ENCODE results near the gene TMEM131L.

The TMEM131L gene

DNA sequence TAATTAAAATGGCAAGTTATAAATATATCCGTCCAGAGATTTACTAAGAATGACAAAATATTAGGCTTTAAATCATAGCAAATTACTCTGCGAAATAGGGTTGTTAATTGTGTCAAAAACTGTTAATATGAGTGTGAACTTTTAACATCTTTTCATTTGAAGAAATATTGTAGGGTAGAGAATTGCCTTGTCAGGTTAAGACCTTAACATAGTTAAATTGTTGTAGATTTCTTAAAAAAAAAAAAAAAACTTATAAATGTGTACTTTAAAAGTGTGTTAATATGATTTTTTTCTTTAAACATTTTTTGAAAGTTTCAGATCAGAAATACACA lies 110.2 kb downstream of the TMEM131L start:
- H3K36me3 ChIP-seq, result peaks cover 3 to 7% (median 5%) of the 10 kb centered on the region in 3 donors
- H3K27ac ChIP-seq, result peak overlapping the region in 1 of 2 donors; percentile 16
- no peaks in the 10 kb centered on the region for H3K27me3 ChIP-seq
- H3K9me3 ChIP-seq, result no peaks in the 10 kb centered on the region
- TF ChIP-seq, protein P1, sequence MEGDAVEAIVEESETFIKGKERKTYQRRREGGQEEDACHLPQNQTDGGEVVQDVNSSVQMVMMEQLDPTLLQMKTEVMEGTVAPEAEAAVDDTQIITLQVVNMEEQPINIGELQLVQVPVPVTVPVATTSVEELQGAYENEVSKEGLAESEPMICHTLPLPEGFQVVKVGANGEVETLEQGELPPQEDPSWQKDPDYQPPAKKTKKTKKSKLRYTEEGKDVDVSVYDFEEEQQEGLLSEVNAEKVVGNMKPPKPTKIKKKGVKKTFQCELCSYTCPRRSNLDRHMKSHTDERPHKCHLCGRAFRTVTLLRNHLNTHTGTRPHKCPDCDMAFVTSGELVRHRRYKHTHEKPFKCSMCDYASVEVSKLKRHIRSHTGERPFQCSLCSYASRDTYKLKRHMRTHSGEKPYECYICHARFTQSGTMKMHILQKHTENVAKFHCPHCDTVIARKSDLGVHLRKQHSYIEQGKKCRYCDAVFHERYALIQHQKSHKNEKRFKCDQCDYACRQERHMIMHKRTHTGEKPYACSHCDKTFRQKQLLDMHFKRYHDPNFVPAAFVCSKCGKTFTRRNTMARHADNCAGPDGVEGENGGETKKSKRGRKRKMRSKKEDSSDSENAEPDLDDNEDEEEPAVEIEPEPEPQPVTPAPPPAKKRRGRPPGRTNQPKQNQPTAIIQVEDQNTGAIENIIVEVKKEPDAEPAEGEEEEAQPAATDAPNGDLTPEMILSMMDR (IDR thresholded peaks at IDR 0.05), result no peak
- intact Hi-C loops (cut with DNase I; ENCODE audit: low total_unique reads), result loop anchor here (2.0 to 10.0 kb wide), 3 partner anchors 240 to 434 kb away; no protein-coding TSS in a partner anchor
- no peak overlapping the region for H3K4me3 ChIP-seq
- peaks cover 0 to 52% (median 13%) of the 10 kb centered on the region in 4 donors for H3K4me1 ChIP-seq
- DNase-seq, result no peak

DNA sequence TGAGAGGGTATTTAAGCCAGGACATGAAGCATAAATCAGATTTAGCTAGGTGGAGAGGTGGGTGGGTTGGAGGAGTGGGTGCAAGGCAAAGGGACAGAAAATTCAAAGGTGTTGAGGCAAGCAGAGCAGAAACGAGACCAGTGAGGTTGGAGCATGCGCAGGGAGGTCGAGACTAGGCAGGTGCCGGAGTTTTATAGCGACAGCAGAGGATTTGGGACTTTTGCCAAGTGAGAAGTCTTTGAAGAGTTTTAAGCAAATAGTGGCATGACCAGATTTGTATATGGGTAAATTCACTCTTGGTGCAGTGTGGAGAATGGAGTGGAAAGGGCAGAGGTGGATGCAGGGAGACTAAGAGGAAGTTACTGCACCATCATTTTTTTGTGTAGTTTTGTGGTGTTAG lies 110.9 kb downstream of the TMEM131L start:
- DNase-seq, result no peak
- H3K9me3 ChIP-seq, result no peaks in the 10 kb centered on the region
- intact Hi-C loops (cut with DNase I; ENCODE audit: low total_unique reads), result loop anchor here (2.0 to 10.0 kb wide), 3 partner anchors 240 to 435 kb away; no protein-coding TSS in a partner anchor
- TF ChIP-seq, protein P1 (IDR thresholded peaks at IDR 0.05), result no peak
- peak overlapping the region in 1 of 2 donors; percentile 16 for H3K27ac ChIP-seq
- H3K4me1 ChIP-seq, result peaks cover 0 to 49% (median 13%) of the 10 kb centered on the region in 4 donors
- peaks cover 3 to 9% (median 5%) of the 10 kb centered on the region in 3 donors for H3K36me3 ChIP-seq
- no peaks in the 10 kb centered on the region for H3K27me3 ChIP-seq
- no peak overlapping the region for H3K4me3 ChIP-seq

DNA sequence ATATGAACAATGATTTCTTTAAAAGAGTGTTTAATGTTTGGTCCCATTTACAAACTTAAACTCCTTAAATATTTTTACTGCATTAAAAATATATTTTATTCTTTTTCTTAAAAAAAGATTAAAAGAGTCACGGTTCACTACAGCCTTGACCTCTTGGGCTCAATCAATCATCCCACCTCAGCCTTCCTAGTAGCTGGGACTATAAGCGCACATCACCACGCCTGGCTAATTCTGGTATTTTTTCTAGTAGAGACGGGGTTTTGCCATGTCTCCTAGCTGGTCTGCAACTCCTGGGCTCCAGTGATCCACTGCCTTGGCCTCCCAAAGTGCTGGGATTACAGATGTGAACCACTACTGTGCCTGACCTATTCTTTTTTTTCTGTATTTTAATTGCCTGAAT lies 113.2 kb downstream of the TMEM131L start:
- Histone ChIP-seq H3K4me1 (peaks cover 0 to 40% (median 3%) of the 10 kb centered on the region in 4 donors), H3K4me3 (no peak overlapping the region), H3K27me3 (no peaks in the 10 kb centered on the region), H3K36me3 (peaks cover 3 to 9% (median 8%) of the 10 kb centered on the region in 3 donors), H3K9me3 (no peaks in the 10 kb centered on the region), H3K27ac (peak overlapping the region in 1 of 2 donors; percentile 36)
- DNase-seq, result no peak
- TF ChIP-seq, protein P1 (IDR thresholded peaks at IDR 0.05), result no peak
- intact Hi-C loops (cut with DNase I; ENCODE audit: low total_unique reads), result loop anchor here (5.0 to 10.0 kb wide), 2 partner anchors 355 to 437 kb away; no protein-coding TSS in a partner anchor

DNA sequence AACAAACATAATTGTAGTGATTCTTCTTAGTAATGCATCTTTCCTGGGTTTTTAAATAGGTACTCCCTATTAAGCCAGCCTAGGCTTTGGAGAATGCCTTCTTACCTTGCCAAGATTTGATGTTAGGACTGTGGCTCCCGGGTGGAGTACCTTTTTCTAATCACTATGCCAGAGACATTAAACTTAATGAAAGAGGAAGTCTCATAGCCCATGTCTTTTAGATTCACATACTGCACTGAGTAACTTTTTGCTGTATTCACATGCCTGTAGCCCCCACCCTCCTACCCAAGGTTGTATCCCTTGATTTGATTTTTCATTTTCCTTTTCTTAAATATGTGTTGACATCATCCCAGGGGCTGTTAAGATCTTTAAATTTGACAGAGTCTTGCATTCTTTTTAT lies 113.7 kb downstream of the TMEM131L start:
- H3K27me3 ChIP-seq, result no peaks in the 10 kb centered on the region
- peak overlapping the region in 1 of 2 donors; percentile 36 for H3K27ac ChIP-seq

DNA sequence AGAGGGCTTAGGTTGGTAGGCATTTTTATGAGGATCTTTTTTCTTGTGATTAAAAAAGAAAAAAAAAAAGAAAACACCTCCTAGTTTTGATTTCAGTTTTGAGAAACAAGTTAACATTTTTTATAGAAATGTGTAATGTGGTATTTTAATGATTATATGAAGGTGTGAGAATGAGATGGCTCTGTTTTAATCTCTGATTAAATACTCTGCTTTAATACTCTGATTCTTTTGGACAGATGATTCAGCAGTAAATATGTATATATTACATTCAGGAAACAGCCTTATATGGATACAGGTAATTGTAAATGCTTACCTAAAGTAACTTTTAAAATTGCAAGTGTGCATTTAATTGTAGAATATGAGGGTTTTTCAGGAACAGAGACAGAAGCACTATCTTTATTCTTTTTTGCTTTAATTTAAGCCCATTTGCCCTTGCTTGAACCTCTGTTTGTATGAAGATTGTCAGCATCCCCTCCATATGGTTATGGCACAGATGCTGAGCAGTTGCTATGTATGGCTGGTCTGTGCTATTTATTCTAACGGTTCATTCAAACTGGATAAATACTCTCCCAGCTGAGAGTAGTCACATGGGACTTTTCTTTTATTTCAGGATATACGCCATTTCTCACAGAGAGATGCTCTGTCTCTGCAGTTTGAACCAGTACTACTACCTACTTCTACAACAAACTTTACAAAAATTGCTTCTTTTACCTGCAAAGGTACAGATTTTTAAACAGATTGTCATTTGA lies 117.0 kb downstream of the TMEM131L start:
- Histone ChIP-seq H3K4me1 (peaks cover 0 to 26% (median 4%) of the 10 kb centered on the region in 4 donors), H3K27me3 (no peaks in the 10 kb centered on the region), H3K27ac (no peak overlapping the region), H3K9me3 (no peaks in the 10 kb centered on the region), H3K4me3 (no peak overlapping the region), H3K36me3 (peaks cover 3 to 14% (median 8%) of the 10 kb centered on the region in 3 donors)
- intact Hi-C loops (cut with DNase I; ENCODE audit: low total_unique reads), result no loop called here
- DNase-seq, result no peak
- TF ChIP-seq, protein P1 (IDR thresholded peaks at IDR 0.05), result no peak

More for the DNA sequence above, 113.7 kb downstream of the TMEM131L start:
- peaks cover 0 to 42% (median 4%) of the 10 kb centered on the region in 4 donors for H3K4me1 ChIP-seq
- H3K36me3 ChIP-seq, result peaks cover 3 to 10% (median 8%) of the 10 kb centered on the region in 3 donors
- no peak overlapping the region for H3K4me3 ChIP-seq
- TF ChIP-seq, protein P1 (IDR thresholded peaks at IDR 0.05), result no peak
- H3K9me3 ChIP-seq, result no peaks in the 10 kb centered on the region
- no peak for DNase-seq
- intact Hi-C loops (cut with DNase I; ENCODE audit: low total_unique reads), result loop anchor here (5.0 to 10.0 kb wide), 2 partner anchors 355 to 438 kb away; no protein-coding TSS in a partner anchor
